ENCODE data around the gene RGS9.

GRCh38 chr17:65193716-65194293, 56.6 kb downstream of the RGS9 start:
- TF ChIP-seq CTCF (conservative IDR thresholded peaks at IDR 0.05 in 1 of 2, IDR thresholded peaks at IDR 0.05 in 1 of 2; ENCODE audit: low read depth in 1 of 2, low read length in 2 of 2) (no peak), EZH2 (IDR thresholded peaks at IDR 0.05; ENCODE audit: low read length, missing control alignments) (no peak)

Data from fibroblast of lung (primary cell).